Thyroid gland (tissue), 4 donors: Measurements from ENCODE around the gene CRB1.

ENCODE experiments used
- POLR2A ChIP-seq, 2 donors: fragments of 450-650 bp; IDR thresholded peaks; one replicate each; pipeline ENCODE4 v1.6.1; 2017; ENCODE audit warnings: antibody characterized with exemption in 2 of 2, mild to moderate bottlenecking in 2 of 2, moderate library complexity in 1 of 2
- TF ChIP-seq, protein P1 (sequence below), 6 experiments: fragments of 200-600 bp in 3 of 6; fragments of 450-650 bp in 3 of 6; sonication (generic) in 3 of 6; IDR thresholded peaks; one replicate each; pipeline ENCODE4 v1.5.1; 2016 to 2019; ENCODE audit warnings: antibody characterized with exemption in 6 of 6, mild to moderate bottlenecking in 2 of 6, inconsistent platforms in 1 of 6, moderate library complexity in 1 of 6

DNA sequence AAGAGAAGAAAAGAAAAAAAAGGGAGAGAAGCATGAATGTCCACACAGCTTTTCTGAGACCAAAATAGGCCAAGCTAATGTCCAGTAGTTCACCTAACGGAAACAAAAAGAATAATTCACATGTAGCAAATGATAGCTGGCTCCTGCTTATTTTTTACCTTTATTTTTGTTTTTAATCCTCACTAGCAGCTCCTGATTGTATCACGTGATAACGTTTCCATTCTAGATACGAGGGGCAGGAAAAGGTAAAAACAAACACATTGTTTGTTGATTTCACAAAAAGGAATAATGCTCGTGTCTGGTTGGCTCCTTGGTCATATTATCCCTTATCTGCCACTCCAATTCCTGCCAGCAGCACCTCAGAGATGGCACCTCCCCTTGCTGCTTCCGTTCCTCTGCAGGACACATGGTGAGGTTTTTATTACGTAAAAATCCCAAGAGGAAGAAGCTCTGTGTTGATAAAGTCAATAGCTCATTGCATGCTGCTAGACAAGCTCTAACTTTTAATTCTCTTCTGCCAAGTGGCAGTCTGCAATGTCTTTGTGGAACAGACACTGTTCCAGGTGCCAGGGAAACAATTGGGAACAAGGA lies 201.7 kb downstream of the CRB1 start:
- TF ChIP-seq POLR2A (IDR thresholded peaks at IDR 0.05), result no peak
- TF ChIP-seq, protein P1, sequence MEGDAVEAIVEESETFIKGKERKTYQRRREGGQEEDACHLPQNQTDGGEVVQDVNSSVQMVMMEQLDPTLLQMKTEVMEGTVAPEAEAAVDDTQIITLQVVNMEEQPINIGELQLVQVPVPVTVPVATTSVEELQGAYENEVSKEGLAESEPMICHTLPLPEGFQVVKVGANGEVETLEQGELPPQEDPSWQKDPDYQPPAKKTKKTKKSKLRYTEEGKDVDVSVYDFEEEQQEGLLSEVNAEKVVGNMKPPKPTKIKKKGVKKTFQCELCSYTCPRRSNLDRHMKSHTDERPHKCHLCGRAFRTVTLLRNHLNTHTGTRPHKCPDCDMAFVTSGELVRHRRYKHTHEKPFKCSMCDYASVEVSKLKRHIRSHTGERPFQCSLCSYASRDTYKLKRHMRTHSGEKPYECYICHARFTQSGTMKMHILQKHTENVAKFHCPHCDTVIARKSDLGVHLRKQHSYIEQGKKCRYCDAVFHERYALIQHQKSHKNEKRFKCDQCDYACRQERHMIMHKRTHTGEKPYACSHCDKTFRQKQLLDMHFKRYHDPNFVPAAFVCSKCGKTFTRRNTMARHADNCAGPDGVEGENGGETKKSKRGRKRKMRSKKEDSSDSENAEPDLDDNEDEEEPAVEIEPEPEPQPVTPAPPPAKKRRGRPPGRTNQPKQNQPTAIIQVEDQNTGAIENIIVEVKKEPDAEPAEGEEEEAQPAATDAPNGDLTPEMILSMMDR (IDR thresholded peaks at IDR 0.05), result no peak
